GM12875 (cell line): Measurements from ENCODE around the gene KCNJ1.

ENCODE experiments used
- H3K4me3 ChIP-seq: one replicate; pipeline ENCODE4 v1.5.1; 2011; ENCODE audit warnings: low read depth, low read length, control low read depth
- TF ChIP-seq, protein P1 (sequence below): IDR thresholded peaks from 2 replicates; pipeline ENCODE4 v1.5.1; 2011; ENCODE audit warnings: low read depth, mild to moderate bottlenecking, control low read depth, inconsistent platforms, low read length, moderate library complexity, borderline replicate concordance; ENCODE audit not compliant: insufficient read depth

KCNJ1 gene

DNA sequence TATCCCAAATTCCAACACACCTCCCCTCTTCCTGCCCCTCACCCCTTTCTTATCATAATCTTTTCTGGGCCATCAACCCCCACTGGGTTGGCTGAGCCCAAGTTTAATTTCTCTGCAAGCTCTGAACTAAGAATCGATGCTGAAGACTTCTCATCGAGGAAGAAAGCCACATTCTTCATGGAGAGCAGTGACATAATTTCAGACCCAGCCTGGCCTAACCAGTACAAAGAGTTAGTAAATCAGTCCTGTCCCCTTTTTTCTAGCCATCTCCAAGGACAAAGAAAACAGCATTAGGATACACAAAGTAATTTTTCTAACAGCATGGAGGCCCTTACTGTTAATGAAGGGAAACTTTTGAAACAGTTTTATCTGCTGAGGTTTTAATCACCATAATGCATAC, 45.0 kb downstream of the KCNJ1 start:
- TF ChIP-seq, protein P1, sequence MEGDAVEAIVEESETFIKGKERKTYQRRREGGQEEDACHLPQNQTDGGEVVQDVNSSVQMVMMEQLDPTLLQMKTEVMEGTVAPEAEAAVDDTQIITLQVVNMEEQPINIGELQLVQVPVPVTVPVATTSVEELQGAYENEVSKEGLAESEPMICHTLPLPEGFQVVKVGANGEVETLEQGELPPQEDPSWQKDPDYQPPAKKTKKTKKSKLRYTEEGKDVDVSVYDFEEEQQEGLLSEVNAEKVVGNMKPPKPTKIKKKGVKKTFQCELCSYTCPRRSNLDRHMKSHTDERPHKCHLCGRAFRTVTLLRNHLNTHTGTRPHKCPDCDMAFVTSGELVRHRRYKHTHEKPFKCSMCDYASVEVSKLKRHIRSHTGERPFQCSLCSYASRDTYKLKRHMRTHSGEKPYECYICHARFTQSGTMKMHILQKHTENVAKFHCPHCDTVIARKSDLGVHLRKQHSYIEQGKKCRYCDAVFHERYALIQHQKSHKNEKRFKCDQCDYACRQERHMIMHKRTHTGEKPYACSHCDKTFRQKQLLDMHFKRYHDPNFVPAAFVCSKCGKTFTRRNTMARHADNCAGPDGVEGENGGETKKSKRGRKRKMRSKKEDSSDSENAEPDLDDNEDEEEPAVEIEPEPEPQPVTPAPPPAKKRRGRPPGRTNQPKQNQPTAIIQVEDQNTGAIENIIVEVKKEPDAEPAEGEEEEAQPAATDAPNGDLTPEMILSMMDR, result no peak
- no peak overlapping the region for H3K4me3 ChIP-seq

DNA sequence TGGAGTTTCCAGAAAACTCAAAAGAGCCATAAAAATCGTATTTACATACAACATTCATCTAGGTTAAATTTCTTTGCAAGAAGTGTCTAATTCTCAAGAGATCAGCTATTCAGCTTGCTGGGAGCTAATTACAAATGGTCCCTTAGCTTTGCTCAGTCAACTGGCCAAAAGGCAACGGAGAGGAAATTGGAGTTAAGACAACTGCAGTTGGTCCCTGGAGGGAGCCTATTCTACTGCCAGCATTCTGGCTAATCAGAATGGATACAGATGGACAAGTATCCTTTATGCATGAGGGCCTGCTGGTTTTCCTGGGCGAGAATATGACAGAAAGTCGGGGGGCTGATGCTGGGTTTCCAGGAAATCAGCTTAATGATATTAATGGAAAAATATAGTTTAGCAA, 45.5 kb downstream of the KCNJ1 start:
- TF ChIP-seq, protein P1, result no peak
- H3K4me3 ChIP-seq, result no peak overlapping the region

DNA sequence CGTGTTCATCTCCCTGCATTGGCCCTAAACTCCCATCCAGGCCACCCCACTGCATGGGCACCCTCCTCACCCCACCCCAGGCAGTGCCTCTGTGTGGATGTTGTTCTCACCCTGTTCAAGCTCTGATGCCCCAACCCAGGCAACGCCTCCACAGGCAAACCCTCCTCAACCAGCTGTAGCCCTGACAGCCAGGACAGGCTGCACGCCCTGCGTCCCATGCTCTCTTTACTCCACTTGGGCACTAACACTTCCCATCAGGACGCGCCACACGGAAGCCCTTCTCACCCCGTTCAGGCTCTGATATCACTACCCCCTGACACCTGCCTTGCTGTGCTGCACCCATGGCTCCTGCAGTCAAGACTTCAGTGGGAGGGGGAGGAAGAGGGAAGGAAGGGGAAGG, 47.9 kb downstream of the KCNJ1 start:
- TF ChIP-seq, protein P1, result no peak
- no peak overlapping the region for H3K4me3 ChIP-seq

DNA sequence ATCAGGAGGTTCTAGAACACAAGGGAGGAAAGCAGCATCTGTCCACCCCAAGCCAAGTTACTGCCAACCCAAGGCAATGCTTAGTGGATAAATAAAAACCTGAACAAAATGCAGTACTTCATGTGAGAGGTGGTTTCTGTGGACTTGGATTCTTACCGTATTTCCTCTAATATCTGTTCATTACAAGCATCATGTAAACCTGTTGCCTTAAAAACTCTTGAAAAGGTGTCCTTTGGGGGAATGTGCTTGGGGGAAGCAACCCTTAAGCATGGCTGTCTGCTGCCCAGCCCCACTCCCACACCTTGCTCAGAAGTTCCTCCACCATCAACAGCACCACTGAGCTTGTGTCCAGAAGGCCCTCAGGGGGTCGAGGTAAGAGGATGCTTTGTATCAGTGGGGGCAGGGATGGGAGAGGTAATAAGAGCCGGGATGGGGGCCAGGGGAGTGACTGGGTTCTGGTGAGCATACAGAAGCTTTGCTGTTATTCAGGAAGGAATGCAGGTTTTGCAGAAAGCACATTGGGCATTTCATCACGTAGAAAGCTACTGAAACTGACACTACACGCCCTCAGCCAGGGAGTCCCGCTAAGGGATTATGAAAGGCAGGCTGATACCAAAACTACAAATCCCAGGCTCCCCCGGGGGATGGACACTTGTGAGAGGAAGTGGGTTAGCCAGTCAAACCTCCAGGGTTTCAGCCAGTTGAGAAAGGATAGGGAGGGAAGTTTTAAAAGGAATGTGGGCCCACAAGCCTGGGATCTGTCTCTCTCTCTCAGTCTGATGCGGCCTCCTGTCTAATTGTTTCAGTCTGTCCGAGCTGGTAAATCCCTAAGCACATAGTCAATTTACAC, 52.0 kb downstream of the KCNJ1 start:
- TF ChIP-seq, protein P1, result no peak

DNA sequence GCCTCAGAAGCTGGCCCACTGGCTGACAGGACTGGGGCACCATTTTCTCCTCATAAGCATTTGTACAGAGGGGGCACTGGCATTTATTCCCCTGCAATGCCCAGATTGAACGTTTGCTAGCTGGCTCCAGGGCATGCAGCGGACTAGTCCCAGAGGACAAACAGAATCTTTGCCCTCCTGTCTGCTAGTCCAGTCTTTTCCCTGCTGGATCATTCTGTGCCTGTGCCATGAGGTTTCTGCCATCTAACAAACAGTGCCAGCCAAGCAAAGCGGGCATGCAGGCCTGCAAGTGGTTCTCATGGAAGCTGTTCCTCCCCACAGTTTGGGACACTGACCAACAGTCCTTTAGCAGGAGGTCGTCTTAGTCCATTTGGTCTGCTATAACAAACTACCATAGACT, 53.4 kb downstream of the KCNJ1 start:
- TF ChIP-seq, protein P1, result no peak
- no peak overlapping the region for H3K4me3 ChIP-seq

More for the DNA sequence above, 52.0 kb downstream of the KCNJ1 start:
- H3K4me3 ChIP-seq, result no peak overlapping the region

DNA sequence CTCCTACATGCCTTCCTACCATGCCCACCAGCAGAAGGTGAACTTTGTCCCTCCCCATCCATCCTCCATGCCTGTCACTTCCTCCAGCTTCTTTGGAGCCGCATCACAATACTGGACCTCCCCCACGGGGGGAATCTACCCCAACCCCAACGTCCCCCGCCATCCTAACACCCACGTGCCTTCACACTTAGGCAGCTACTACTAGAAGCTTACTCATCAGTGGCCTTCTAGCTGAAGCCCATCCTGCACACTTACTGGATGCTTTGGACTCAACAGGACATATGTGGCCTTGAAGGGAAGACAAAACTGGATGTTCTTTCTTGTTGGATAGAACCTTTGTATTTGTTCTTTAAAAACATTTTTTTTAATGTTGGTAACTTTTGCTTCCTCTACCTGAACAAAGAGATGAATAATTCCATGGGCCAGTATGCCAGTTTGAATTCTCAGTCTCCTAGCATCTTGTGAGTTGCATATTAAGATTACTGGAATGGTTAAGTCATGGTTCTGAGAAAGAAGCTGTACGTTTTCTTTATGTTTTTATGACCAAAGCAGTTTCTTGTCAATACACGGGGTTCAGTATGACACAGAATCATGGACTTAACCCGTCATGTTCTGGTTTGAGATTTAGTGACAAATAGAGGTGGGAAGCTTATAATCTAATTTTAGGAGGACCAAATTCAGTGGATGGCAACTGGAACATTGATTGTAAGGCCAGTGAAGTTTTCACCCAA, 56.1 kb downstream of the KCNJ1 start:
- H3K4me3 ChIP-seq, result no peak overlapping the region

More for the DNA sequence above, 56.1 kb downstream of the KCNJ1 start:
- TF ChIP-seq, protein P1, result no peak
